Adrenal gland (tissue), 12 donors: ENCODE data around the gene BCAR3. TPM values are rescaled to one million over a fixed set of nuclear protein-coding genes. Genes with fewer than 3 reads are reported as not detected.

Experiments used
- DNase-seq, 7 donors: peaks; one replicate each; pipeline ENCODE4 v3.0.0-alpha.2; 2019 to 2020
- H3K27ac ChIP-seq, 5 donors: fragments of 200-600 bp; sonication (generic) in 4 of 5; 1 replicate in 3 of 5; 2 replicates in 2 of 5; pipeline versions ENCODE4 v1.5.1 to v1.8.0; 2016 to 2020; ENCODE audit warnings: mild to moderate bottlenecking in 1 of 5
- H3K27me3 ChIP-seq: fragments of 200-600 bp; 2 replicates; pipeline ENCODE4 v1.8.0; 2021
- H3K36me3 ChIP-seq, 2 donors: fragments of 200-600 bp; replicated peaks in 1 of 2; 1 replicate in 1 of 2; 2 replicates in 1 of 2; pipeline versions ENCODE4 v1.5.1 to v1.8.0; 2018 to 2022
- H3K4me1 ChIP-seq, 2 donors: fragments of 200-600 bp; replicated peaks in 1 of 2; 1 replicate in 1 of 2; 2 replicates in 1 of 2; pipeline versions ENCODE4 v1.5.1 to v1.8.0; 2018 to 2021
- H3K4me3 ChIP-seq, 4 donors: fragments of 200-600 bp; sonication (generic) in 3 of 4; one replicate each; pipeline ENCODE4 v1.5.1; 2016 to 2018
- H3K9me3 ChIP-seq, 3 donors: fragments of 200-600 bp; sonication (generic) in 1 of 3; replicated peaks in 1 of 3; 1 replicate in 2 of 3; 2 replicates in 1 of 3; pipeline versions ENCODE4 v1.5.1 to v1.8.0; 2016 to 2021
- POLR2A ChIP-seq, 2 donors: fragments of 450-650 bp; IDR thresholded peaks; one replicate each; pipeline ENCODE4 v1.6.1; 2017; ENCODE audit warnings: antibody characterized with exemption in 2 of 2, mild to moderate bottlenecking in 2 of 2, moderate library complexity in 1 of 2
- WGBS, 4 donors: extraction: QIAGEN DNeasy Blood & Tissue Kit in 2 of 4; methylation state at CpG; one replicate each; pipeline versions ENCODE4 v1.1.5 to v1.1.7; 2013 to 2017; 5-methylcytosine and 5-hydroxymethylcytosine counted together
- intact Hi-C, 2 donors: fragments of 100-400 bp; cut with DNase I; formaldehyde crosslinking; loops; one replicate each; pipeline versions ENCODE4 v1.14.1 to v1.15.0; 2022 to 2023
- polyA plus RNA-seq, 3 donors: library from polyadenylated mRNA; stranded (reverse); fragments of 200-250 nt in 2 of 3; fragments of 350-450 nt in 1 of 3; fragmentation: Illumina TruSeq in 1 of 3; extraction: RNeasy Lipid Tissue Mini Kit (QIAGEN cat#74804) in 1 of 3; gene quantifications; one replicate each; pipeline ENCODE4 v1.2.3, GENCODE V29; 2013 to 2014
- total RNA-seq, 9 donors: library from RNA; depleted of rRNA in 4 of 9; stranded (reverse); fragments of >200 nt in 4 of 9; fragments of 120-200 nt in 1 of 9; fragmentation: NEBNext Ultra II Directional in 1 of 9; extraction: Animal tissue kit (Norgen Biotek cat#: 25700) in 1 of 9; gene quantifications; one replicate each; pipeline versions ENCODE4 v1.1.0 to v1.2.4, GENCODE V29; 2013 to 2023
- TF ChIP-seq, protein P1 (sequence below), 6 experiments: fragments of 450-650 bp in 4 of 6; fragments of 200-600 bp in 2 of 6; sonication (generic) in 1 of 6; IDR thresholded peaks; 1 replicate in 5 of 6; 2 replicates in 1 of 6; pipeline versions ENCODE4 v1.5.1 to v1.8.0; 2016 to 2021; ENCODE audit warnings: antibody characterized with exemption in 6 of 6, mild to moderate bottlenecking in 2 of 6, moderate library complexity in 1 of 6
- donor health status: healthy with polysubstance abuse.
- donor health status: Bipolar disorder and iron deficiency.
- donor health status: DM: yes; HTN: yes; CAD: no.
- donor health status: DM: no; HTN: no; CAD: no.
- donor health status: DM: no; HTN: no; CAD: no.
- donor health status: DM: yes; HTN: yes; CAD: no.

BCAR3 gene
- total and polyA plus RNA-seq, 12 donors = 6.5 to 31.6 (median 23.9) TPM

DNA sequence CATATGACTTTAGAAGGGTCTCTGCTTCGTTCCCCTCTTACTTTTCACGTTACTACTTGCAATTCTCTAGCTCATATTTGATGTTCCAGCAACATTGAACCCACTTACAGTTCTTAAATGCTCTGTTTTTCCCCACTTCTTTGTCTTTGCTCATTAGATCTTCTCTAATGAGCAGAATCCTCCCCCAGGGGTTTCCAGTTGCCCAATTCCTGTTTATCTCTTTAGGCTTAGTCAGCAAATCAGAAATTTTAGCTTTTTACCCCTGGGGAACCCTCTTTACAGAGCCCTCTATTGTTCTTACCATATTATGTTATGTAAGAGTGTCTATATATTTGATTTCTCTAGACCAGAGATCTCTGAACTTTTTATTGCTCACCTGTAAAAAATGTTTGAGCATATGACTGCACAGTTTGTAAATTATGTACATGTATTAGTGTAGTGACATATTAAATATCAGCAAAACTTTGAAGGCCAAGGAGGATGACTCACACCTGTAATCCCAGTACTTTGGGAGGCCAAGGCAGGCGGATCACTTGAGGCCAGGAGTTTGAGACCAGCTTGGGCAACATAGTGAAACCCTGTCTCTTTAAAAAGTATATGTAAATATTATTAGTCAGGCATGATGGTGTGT lies 162.3 kb downstream of the BCAR3 start:
- 60 to 97% (median 90%) methylated on average over 2 to 3 of the region's 3 CpGs for WGBS, 4 donors
- H3K27me3 ChIP-seq = no peaks in the 10 kb centered on the region
- no peak overlapping the region for H3K27ac ChIP-seq
- intact Hi-C loops = no loop called here
- no peak for TF ChIP-seq POLR2A (IDR thresholded peaks at IDR 0.05)
- TF ChIP-seq, protein P1, sequence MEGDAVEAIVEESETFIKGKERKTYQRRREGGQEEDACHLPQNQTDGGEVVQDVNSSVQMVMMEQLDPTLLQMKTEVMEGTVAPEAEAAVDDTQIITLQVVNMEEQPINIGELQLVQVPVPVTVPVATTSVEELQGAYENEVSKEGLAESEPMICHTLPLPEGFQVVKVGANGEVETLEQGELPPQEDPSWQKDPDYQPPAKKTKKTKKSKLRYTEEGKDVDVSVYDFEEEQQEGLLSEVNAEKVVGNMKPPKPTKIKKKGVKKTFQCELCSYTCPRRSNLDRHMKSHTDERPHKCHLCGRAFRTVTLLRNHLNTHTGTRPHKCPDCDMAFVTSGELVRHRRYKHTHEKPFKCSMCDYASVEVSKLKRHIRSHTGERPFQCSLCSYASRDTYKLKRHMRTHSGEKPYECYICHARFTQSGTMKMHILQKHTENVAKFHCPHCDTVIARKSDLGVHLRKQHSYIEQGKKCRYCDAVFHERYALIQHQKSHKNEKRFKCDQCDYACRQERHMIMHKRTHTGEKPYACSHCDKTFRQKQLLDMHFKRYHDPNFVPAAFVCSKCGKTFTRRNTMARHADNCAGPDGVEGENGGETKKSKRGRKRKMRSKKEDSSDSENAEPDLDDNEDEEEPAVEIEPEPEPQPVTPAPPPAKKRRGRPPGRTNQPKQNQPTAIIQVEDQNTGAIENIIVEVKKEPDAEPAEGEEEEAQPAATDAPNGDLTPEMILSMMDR (IDR thresholded peaks at IDR 0.05) = no peak
- DNase-seq = no peak
- H3K36me3 ChIP-seq = no peaks in the 10 kb centered on the region
- no peaks in the 10 kb centered on the region for H3K4me1 ChIP-seq
- no peak overlapping the region for H3K4me3 ChIP-seq
- H3K9me3 ChIP-seq = no peaks in the 10 kb centered on the region

GRCh38 chr1:93518516-93518915 lies 163.1 kb downstream of the BCAR3 start:
- no peak overlapping the region for H3K27ac ChIP-seq
- H3K27me3 ChIP-seq = no peaks in the 10 kb centered on the region
- H3K36me3 ChIP-seq = no peaks in the 10 kb centered on the region
- no peak for DNase-seq
- no peaks in the 10 kb centered on the region for H3K9me3 ChIP-seq
- no peak overlapping the region for H3K4me3 ChIP-seq
- TF ChIP-seq POLR2A (IDR thresholded peaks at IDR 0.05) = no peak
- TF ChIP-seq, protein P1 (IDR thresholded peaks at IDR 0.05) = no peak
- no peaks in the 10 kb centered on the region for H3K4me1 ChIP-seq
- intact Hi-C loops = no loop called here

DNA sequence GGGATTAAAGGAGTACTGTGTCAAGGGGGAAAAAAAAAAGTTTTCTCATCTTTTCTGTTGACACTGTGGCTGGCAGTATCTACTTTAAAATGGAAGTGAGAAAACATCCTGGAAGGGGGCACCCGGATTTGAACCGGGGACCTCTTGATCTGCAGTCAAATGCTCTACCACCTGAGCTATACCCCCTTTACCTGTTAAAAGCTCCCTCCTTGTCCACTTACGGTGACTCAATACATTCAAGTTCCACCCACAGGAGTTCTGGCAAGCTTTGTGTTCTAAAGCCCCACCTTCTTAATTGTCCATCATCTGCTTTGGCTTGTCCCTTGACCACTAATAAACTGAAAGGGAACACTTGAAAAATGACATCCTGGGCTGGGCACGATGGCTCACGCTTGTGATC lies 165.5 kb downstream of the BCAR3 start:
- no peak for DNase-seq

More for the DNA sequence above, 165.5 kb downstream of the BCAR3 start:
- H3K36me3 ChIP-seq = no peaks in the 10 kb centered on the region
- no peak overlapping the region for H3K27ac ChIP-seq
- H3K4me3 ChIP-seq = no peak overlapping the region
- H3K27me3 ChIP-seq = no peaks in the 10 kb centered on the region
- intact Hi-C loops = no loop called here
- H3K4me1 ChIP-seq = no peaks in the 10 kb centered on the region
- 88 to 94% (median 92%) methylated on average over 5 of the region's 5 CpGs for WGBS, 4 donors
- no peak for TF ChIP-seq POLR2A (IDR thresholded peaks at IDR 0.05)
- TF ChIP-seq, protein P1 (IDR thresholded peaks at IDR 0.05) = no peak
- H3K9me3 ChIP-seq = no peaks in the 10 kb centered on the region

Other genes with a start within 250 kb of the BCAR3 start
- gene FNBP1L, start 233.7 kb downstream of the BCAR3 start, total RNA-seq = 10 to 100 TPM in 8 of 9 donors, 1 to 10 TPM in 1; 6.1 to 21.0 (median 15.5) TPM
- gene FNBP1L, start 233.7 kb downstream of the BCAR3 start, polyA plus RNA-seq = 10 to 100 TPM in 2 of 3 donors, 1 to 10 TPM in 1; 7.3 to 21.4 (median 11.3) TPM
- gene DNTTIP2, start 197.4 kb upstream of the BCAR3 start, total RNA-seq = 10 to 100 TPM; 12.9 to 81.1 (median 35.8) TPM
- gene DNTTIP2, start 197.4 kb upstream of the BCAR3 start, polyA plus RNA-seq = 100 to 1,000 TPM in 1 of 3 donors, 10 to 100 TPM in 2; 61.0 to 109 (median 61.7) TPM
- gene GCLM, start 227.6 kb upstream of the BCAR3 start, total RNA-seq = 10 to 100 TPM; 17.9 to 53.7 (median 32.3) TPM
- 10 to 100 TPM in 1 of 3 donors, 1 to 10 TPM in 2; 3.9 to 81.3 (median 7.2) TPM for gene GCLM, start 227.6 kb upstream of the BCAR3 start, polyA plus RNA-seq